Natural killer cell treated with Interleukin-12 subunit alpha and Interleukin-12 subunit beta and Interleukin-15 and Interleukin-18, amount 100 ng/mL, for 72 hours (primary cell): ENCODE results near the gene SLC8A2. TPM values are rescaled to one million over a fixed set of nuclear protein-coding genes. Genes with fewer than 3 reads are reported as not detected.

Experiments used
- ATAC-seq, 2 donors: fragments of 150-1000 bp; cut with Tn5 transposase in 1 of 2; sonication (Bioruptor Pico), chemical (Tn5 transposase) in 1 of 2; 2 replicates each; pipeline ENCODE4 v1.10.0; 2021
- DNase-seq: peaks from one replicate; pipeline ENCODE4 v3.0.0; 2022; ENCODE audit warnings: low spot score
- H3K27ac Mint-ChIP-seq, 2 donors: 1 replicate in 1 of 2; 2 replicates in 1 of 2; pipeline ENCODE4 v1.8.0; 2022; ENCODE audit warnings: mixed read lengths in 2 of 2, mild to moderate bottlenecking in 1 of 2, moderate library complexity in 1 of 2
- H3K27me3 Mint-ChIP-seq, 2 donors: 1 replicate in 1 of 2; 2 replicates in 1 of 2; pipeline ENCODE4 v1.8.0; 2022; ENCODE audit warnings: mixed read lengths in 2 of 2
- H3K36me3 Mint-ChIP-seq: one replicate; pipeline ENCODE4 v1.8.0; 2022; ENCODE audit warnings: mixed read lengths
- H3K4me1 Mint-ChIP-seq, 2 donors: 1 replicate in 1 of 2; 2 replicates in 1 of 2; pipeline ENCODE4 v1.8.0; 2022; ENCODE audit warnings: low read depth in 2 of 2, mixed read lengths in 2 of 2, mild to moderate bottlenecking in 1 of 2
- H3K4me3 Mint-ChIP-seq: one replicate; pipeline ENCODE4 v1.8.0; 2022; ENCODE audit warnings: mixed read lengths
- H3K9me3 Mint-ChIP-seq: 2 replicates; pipeline ENCODE4 v1.8.0; 2022; ENCODE audit warnings: mixed read lengths
- total RNA-seq, 2 donors: library from RNA; stranded (reverse); gene quantifications; one replicate each; pipeline ENCODE4 v1.2.3, GENCODE V29; 2022

The SLC8A2 gene
- total RNA-seq, 2 donors from 2014 or later = not detected

DNA sequence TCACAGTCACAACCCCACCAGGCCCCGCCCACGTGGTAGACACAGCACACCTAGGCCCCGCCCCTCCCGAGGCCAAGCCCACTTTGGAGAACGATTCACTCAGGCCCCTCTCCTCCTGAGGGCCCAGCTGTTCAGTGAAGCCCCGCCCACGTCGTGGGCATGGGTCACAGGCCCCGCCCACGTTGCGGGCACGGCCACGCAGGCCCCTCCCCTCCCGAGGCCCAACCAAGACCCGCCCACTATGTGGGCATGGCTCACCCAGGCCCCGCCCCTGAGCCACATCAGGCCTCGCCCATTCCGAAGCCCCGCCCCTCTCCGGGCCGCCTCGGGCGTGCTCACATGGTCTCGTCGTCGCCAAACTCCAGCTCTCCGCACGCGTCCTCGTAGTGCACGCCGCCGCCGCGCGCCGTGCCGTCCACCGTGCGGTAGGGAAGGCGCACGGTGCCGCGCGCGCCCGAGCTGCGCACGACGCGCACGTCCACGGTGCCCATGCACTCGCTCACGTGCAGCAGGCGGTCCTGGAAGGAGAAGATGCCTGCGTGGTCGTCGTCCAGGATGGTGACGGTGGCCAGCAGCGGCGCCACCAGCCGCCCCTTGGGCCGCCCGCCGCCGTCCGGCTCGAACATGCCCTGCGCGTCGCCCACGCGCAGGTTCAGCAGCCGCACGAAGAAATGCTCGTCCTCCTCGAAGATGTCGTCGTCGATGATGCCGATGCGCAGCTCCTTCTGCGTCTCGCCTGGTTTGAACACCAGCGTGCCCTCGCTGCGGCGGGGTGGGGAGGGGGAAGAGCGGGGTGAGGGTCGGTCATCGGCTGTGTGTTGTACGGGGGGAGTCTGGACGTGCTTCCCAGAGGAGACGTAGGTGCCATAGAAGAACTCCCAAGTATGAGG lies 24.0 kb downstream of the SLC8A2 start:
- Mint-ChIP-seq H3K4me3 (peak overlapping the region; percentile 52), H3K36me3 (no peaks in the 10 kb centered on the region), H3K9me3 (no peaks in the 10 kb centered on the region), H3K27me3 (peaks cover 54 to 67% of the 10 kb centered on the region in 2 donors), H3K4me1 (peaks cover 35 to 42% of the 10 kb centered on the region in 2 donors), H3K27ac (no peak overlapping the region)
- DNase-seq (no peak), ATAC-seq (peak; percentile 74 to 85)

DNA sequence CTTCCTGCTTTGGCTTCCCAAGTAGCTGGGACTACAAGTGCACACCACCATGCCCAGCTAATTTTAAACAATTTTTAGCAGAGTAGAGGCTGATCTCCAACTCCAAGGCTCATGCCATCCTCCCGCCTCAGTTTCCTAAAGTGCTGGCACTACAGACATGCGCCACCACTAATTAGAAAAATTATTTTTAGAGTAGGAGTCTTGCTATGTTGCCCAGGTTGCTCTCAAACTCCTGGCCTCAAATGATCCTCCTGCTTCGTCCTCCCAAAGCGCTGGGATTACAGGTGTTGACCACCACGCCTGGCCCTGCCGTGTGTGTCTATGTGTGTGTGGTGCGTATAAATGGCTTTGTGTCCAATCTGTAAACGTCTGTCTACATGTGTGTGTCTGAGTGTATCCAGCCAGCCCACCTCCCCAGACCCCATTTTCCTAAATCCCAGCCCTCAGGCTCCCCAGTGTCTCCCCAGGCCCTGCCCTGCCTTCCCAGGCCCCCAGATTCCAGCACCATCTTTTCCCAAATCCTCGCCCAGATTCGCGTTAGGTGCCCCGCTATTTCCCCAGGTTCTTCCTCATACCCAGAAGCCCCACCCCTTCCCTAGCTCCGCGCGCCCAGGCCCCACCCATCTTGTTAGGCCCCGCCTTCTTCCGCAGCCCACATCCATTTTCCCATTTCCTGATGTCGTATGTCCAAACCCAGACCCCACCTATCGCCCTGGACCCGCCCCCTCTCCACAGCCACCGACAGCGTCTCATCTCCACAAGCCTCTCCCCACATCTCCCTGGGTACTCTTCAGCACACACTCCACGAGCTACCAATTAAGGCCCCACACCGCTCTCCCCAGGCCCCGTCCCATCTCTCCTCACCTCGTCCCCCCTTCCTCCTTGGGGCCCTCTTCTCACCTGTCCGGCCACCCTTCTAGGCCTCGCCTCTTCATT lies 24.9 kb downstream of the SLC8A2 start:
- Mint-ChIP-seq H3K9me3 (no peaks in the 10 kb centered on the region), H3K4me3 (peak overlapping the region; percentile 52), H3K36me3 (no peaks in the 10 kb centered on the region), H3K27ac (peak overlapping the region in 1 of 2 donors; percentile 53), H3K27me3 (peaks cover 58 to 72% of the 10 kb centered on the region in 2 donors), H3K4me1 (peaks cover 35 to 42% of the 10 kb centered on the region in 2 donors)
- DNase-seq (no peak), ATAC-seq (no peak)

DNA sequence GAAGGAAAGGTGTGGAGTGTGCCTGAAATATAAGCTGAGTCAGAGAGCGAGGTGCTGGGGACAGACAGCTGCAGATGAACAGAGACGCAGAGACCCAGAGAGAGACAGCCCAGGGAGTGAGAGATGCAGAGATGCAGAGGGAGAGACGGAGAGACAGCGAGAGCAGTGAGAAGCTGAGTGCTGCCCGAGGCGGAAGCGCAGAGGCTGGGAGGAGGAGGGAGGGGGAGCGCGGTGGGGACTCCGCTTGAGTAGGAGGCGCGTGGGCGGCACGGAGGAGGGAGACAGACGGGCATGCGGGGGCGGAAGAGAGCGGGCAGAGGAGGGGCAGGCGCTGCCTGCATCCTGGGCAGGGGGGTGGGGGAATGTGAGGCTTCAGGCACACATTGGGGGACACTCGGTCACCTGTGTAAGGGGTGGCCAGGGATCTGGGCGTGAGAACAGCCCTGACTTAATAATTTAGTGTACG lies 25.7 kb downstream of the SLC8A2 start:
- Mint-ChIP-seq H3K27ac (peak overlapping the region in 1 of 2 donors; percentile 6), H3K27me3 (peaks cover 58 to 72% of the 10 kb centered on the region in 2 donors), H3K4me1 (peaks cover 35 to 42% of the 10 kb centered on the region in 2 donors), H3K4me3 (peak overlapping the region; percentile 46), H3K9me3 (no peaks in the 10 kb centered on the region), H3K36me3 (no peaks in the 10 kb centered on the region)
- ATAC-seq = peak; percentile 64 to 66
- peak; percentile 83 for DNase-seq

DNA sequence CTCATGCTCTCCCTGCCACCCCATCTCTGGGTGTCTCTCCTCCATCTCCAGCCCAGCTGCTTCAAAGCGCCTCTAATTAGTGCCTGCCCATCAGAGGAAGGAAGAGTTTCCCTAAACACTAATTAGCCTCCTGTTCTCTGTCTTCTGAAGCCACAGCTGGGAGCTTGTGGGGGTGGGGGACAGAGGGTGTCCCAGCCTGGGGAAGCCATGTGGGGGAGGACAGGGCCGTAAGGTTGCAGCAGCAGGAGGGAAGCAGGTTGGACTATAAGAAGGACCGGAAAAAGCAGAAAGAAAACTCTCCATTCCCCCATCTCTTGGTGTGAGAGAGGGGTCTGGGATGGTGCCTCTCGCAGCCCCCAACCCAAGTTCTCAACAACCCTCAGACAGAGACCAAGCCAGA lies 26.2 kb downstream of the SLC8A2 start:
- H3K27me3 Mint-ChIP-seq = peaks cover 58 to 72% of the 10 kb centered on the region in 2 donors
- no peaks in the 10 kb centered on the region for H3K36me3 Mint-ChIP-seq
- ATAC-seq (no peak), DNase-seq (no peak)
- H3K9me3 Mint-ChIP-seq = no peaks in the 10 kb centered on the region
- H3K27ac Mint-ChIP-seq = peak overlapping the region in 1 of 2 donors; percentile 6
- H3K4me3 Mint-ChIP-seq = peak overlapping the region; percentile 46
- peaks cover 35 to 42% of the 10 kb centered on the region in 2 donors for H3K4me1 Mint-ChIP-seq

DNA sequence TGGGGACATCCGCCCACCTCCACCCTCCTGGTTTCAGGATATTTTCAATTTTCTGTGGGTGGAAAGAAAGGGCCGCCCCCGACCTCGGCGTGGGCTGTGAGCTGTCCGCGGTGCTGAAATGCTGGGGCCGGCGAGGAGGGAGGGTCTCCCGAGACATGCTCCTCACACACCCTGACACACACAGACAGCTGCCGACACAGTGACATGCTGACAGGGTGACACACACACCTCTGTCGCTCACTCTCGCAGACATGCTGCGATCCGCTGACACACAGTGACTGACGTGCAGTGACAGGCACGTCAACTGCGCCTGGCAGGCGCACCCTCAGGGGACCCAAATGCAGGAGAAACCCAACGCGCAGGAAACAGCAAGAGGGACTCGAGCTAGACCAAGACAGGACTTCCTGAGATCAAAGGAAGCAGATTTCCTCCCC lies 27.3 kb downstream of the SLC8A2 start:
- DNase-seq (no peak), ATAC-seq (no peak)
- Mint-ChIP-seq H3K9me3 (no peaks in the 10 kb centered on the region), H3K27ac (no peak overlapping the region), H3K36me3 (no peaks in the 10 kb centered on the region), H3K4me1 (peaks cover 35 to 42% of the 10 kb centered on the region in 2 donors), H3K4me3 (peak overlapping the region; percentile 54), H3K27me3 (peaks cover 58 to 74% of the 10 kb centered on the region in 2 donors)

DNA sequence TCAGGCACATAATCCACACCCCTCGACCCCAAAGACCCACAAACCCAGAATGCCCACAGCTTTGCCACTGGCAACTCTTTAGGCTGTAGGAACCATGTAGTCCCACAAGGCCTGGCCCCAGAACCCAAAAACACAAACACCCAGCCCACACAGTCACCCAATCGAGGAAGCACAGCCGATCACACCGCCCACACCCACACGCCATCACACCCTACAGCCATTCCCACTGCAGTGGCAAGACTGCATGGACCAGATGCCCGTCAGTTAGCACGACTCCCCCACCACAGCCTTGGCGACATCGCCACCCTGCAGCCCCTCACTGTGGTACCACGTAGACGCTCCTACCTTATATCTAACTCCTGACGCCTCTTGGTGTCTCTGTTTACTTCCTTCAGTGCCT lies 28.4 kb downstream of the SLC8A2 start:
- Mint-ChIP-seq H3K4me3 (peak overlapping the region; percentile 54), H3K9me3 (no peaks in the 10 kb centered on the region), H3K27ac (no peak overlapping the region), H3K4me1 (peaks cover 35 to 42% of the 10 kb centered on the region in 2 donors), H3K27me3 (peaks cover 57 to 70% of the 10 kb centered on the region in 2 donors), H3K36me3 (no peaks in the 10 kb centered on the region)
- DNase-seq = no peak
- no peak for ATAC-seq

DNA sequence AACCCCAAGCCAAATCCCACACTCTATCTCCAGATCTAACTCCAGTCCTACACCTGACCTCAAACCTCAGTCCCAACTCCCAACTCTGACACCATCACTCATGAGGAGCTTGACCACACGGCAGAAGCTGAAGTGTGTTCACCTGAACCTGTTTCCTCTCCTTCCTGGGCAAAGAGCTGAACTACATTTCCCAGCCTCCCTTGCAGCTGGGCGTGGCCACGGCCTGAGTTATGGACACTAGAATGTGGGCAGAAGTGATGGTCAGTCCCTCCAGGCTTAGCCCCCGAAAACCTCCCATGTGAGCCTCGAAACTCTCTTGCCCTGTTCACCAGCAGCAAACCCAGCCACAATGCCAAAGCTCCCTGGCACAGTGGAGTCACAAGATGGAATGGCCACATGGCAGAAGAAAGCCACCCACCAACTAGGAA lies 32.9 kb downstream of the SLC8A2 start:
- peaks cover 42 to 69% of the 10 kb centered on the region in 2 donors for H3K27me3 Mint-ChIP-seq
- DNase-seq = no peak
- H3K4me1 Mint-ChIP-seq = peaks cover 18 to 32% of the 10 kb centered on the region in 2 donors
- H3K4me3 Mint-ChIP-seq = no peak overlapping the region
- no peaks in the 10 kb centered on the region for H3K9me3 Mint-ChIP-seq
- H3K36me3 Mint-ChIP-seq = no peaks in the 10 kb centered on the region
- H3K27ac Mint-ChIP-seq = no peak overlapping the region
- ATAC-seq = no peak

DNA sequence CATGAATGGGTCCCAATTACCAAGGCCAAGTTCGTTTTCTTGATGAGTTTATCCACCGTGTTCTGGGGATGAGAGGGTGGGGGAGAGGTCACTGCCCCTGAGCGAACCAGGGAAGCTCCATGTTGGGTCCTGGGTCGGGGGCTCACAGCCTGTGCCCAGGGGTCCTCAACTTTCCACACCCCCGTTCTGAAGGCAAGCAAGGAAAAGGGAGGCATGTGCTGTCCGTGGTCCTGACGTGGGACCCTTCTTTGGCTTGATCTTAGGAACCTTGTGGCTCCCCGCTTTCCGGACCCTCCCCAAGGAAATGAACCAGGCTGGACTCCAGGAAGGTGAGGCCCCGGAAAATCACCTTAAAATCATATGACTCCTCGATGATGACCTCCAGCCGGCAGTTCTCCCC lies 34.2 kb downstream of the SLC8A2 start:
- no peaks in the 10 kb centered on the region for H3K9me3 Mint-ChIP-seq
- no peak overlapping the region for H3K4me3 Mint-ChIP-seq
- H3K27ac Mint-ChIP-seq = no peak overlapping the region
- H3K4me1 Mint-ChIP-seq = peaks cover 9 to 21% of the 10 kb centered on the region in 2 donors
- ATAC-seq (no peak), DNase-seq (no peak)
- peaks cover 35 to 66% of the 10 kb centered on the region in 2 donors for H3K27me3 Mint-ChIP-seq
- no peaks in the 10 kb centered on the region for H3K36me3 Mint-ChIP-seq

DNA sequence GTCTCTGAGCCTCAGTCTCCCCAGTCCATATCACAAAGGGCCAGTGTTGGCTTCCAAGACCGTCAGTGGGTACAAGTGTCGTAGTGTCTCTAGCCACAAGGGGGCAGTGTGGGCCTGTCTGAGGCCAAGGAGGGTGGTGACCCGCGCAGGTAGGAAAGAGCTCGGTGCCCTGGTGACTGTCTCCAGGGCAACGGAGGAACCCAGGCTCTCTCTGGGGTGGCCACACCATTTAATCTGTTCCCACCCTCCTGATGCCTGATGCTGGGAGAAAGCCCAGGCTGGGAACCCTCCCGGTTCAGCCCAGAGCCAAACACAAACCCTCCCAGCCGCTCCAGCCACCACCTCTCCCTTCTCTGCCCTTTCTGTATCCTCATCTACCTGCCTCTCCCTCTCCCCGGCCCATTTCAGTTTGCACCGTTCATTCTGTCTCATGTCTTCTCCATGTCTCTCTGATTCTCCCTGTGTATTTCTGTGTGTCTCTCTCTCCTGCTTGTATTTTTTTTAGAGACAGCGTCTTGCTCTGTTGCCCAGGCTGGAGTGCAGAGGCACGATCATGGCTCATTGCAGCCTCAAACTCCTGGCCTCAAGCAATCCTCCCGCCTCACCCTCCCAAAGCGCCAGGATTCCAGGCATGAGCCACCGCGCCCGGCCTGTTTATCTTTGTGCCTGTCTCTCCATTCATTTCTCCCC lies 34.8 kb downstream of the SLC8A2 start:
- ATAC-seq = peak; percentile 83 to 91
- Mint-ChIP-seq H3K27ac (no peak overlapping the region), H3K4me3 (no peak overlapping the region), H3K27me3 (peaks cover 35 to 68% of the 10 kb centered on the region in 2 donors), H3K9me3 (no peaks in the 10 kb centered on the region), H3K4me1 (peaks cover 12 to 21% of the 10 kb centered on the region in 2 donors), H3K36me3 (no peaks in the 10 kb centered on the region)
- DNase-seq = peak; percentile 82

DNA sequence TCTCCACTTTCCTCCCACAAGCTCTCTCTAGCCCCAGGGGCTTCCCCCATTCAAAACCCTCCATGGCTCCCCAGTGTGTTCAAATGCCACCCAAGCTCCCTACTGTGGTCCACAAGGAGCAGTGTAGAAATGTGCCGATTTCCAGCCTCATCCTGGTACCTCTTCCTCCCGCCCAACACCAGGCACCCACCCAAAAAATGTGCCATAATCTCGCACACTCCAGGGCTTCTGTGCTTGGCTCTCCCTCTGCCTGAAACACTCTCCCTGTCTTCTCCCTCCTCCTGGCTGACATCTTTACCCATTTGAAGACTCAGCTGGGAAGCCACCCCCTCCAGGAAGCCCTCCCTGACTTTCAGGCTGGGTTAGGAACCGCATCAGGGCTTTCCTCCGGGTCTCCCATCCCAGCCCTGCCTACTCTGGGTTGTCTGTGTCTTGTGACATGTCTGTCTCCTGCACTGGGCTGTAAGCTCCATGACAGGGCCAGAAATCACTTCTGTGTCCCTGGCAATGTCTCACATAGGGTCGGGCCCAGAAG lies 35.7 kb downstream of the SLC8A2 start:
- Mint-ChIP-seq H3K9me3 (no peaks in the 10 kb centered on the region), H3K27ac (no peak overlapping the region), H3K4me3 (no peak overlapping the region), H3K4me1 (peaks cover 12 to 21% of the 10 kb centered on the region in 2 donors), H3K27me3 (peaks cover 34 to 68% of the 10 kb centered on the region in 2 donors), H3K36me3 (no peaks in the 10 kb centered on the region)
- no peak for ATAC-seq
- DNase-seq = no peak

DNA sequence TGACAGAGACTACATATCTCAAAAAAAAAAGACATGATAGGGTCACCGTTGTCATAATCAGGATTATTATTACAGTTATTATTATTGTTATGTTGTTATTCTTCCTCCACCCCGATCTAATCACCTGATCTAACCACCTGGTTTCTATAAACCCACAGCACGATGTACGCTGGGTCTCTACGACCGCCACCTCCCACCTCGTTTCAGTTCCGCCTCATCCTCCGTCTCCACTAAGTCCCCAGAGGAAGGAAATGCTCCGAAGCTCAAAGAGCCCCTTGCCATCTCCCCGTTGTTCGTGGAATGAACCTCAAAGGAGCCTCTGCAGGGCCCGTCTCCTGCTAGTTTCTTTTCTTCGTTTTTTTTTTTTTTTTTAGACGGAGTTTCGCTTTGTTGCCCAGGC lies 36.5 kb downstream of the SLC8A2 start:
- DNase-seq (no peak), ATAC-seq (no peak)
- no peaks in the 10 kb centered on the region for H3K36me3 Mint-ChIP-seq
- H3K4me1 Mint-ChIP-seq = peaks cover 12 to 21% of the 10 kb centered on the region in 2 donors
- no peak overlapping the region for H3K4me3 Mint-ChIP-seq
- H3K9me3 Mint-ChIP-seq = no peaks in the 10 kb centered on the region
- H3K27ac Mint-ChIP-seq = no peak overlapping the region
- peaks cover 35 to 64% of the 10 kb centered on the region in 2 donors for H3K27me3 Mint-ChIP-seq

DNA sequence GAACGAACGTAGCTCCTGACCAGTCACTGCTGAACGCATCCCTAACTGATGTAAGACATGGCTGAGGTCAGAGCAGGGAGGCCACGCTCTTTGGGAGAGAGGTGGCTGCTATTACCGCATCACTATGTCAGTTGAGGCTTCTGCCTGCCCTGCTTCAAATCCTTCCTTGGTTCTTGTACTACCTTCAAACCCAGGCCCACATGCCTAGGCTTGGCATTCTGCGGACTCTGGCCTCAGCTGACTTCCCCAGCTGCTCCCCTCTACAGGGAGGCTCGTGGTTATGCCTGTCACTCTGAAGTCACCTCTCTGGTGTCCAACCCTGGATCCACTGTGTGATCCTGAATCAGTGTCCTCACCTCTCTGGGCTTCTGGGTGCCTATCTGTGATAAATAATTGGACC lies 37.6 kb downstream of the SLC8A2 start:
- H3K4me3 Mint-ChIP-seq = no peak overlapping the region
- no peaks in the 10 kb centered on the region for H3K9me3 Mint-ChIP-seq
- H3K36me3 Mint-ChIP-seq = no peaks in the 10 kb centered on the region
- ATAC-seq (no peak), DNase-seq (no peak)
- peaks cover 36 to 59% of the 10 kb centered on the region in 2 donors for H3K27me3 Mint-ChIP-seq
- H3K27ac Mint-ChIP-seq = no peak overlapping the region
- peaks cover 17 to 21% of the 10 kb centered on the region in 2 donors for H3K4me1 Mint-ChIP-seq

DNA sequence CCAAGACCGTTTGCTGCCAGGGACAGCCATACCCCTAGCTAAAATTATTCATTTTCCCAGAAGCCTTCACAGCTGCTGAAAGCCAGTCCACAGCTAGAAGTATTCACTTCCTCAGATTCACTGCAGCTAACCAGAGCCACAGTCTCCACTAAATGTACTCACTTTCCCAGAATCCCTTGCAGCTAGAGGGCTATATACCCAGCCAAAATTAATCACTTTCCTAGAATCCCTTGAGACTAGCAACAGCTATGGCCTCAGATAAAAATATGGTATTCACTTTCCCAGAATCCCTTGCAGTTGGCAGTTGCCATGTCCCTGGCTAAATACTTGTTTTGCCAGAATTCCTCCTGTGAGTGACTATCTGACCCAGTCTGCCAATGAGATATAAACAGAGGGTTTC lies 38.6 kb downstream of the SLC8A2 start:
- Mint-ChIP-seq H3K27me3 (peaks cover 31 to 49% of the 10 kb centered on the region in 2 donors), H3K4me3 (no peak overlapping the region), H3K27ac (no peak overlapping the region), H3K4me1 (peaks cover 17 to 21% of the 10 kb centered on the region in 2 donors), H3K9me3 (no peaks in the 10 kb centered on the region), H3K36me3 (no peaks in the 10 kb centered on the region)
- ATAC-seq (no peak), DNase-seq (no peak)
